Gastrocnemius medialis (tissue), 4 donors: ENCODE data around the gene EXOC6. TPM values are rescaled to one million over a fixed set of nuclear protein-coding genes. Genes with fewer than 3 reads are reported as not detected.

Source experiments
- ATAC-seq, 2 donors: fragments of 150-250 bp; one replicate each; pipeline ENCODE4 v1.9.1; 2016
- DNase-seq, 2 donors: peaks; one replicate each; pipeline ENCODE4 v3.0.0-alpha.2; 2019
- H3K27ac ChIP-seq, 4 donors: fragments of 200-600 bp; sonication (generic); 1 replicate in 1 of 4; 2 replicates in 3 of 4; pipeline ENCODE4 v1.5.1; 2016 to 2018; ENCODE audit warnings: mild to moderate bottlenecking in 2 of 4, moderate library complexity in 1 of 4
- H3K27me3 ChIP-seq, 3 donors: fragments of 200-600 bp; sonication (generic) in 2 of 3; 1 replicate in 1 of 3; 2 replicates in 2 of 3; pipeline versions ENCODE4 v1.5.1 to v1.6.0; 2016 to 2019; ENCODE audit warnings: mild to moderate bottlenecking in 1 of 3, moderate library complexity in 1 of 3
- H3K36me3 ChIP-seq, 2 donors: fragments of 200-600 bp; sonication (generic) in 1 of 2; one replicate each; pipeline ENCODE4 v1.5.1; 2017 to 2018
- H3K4me1 ChIP-seq, 2 donors: fragments of 200-600 bp; sonication (generic) in 1 of 2; one replicate each; pipeline ENCODE4 v1.5.1; 2016 to 2017; ENCODE audit warnings: mild to moderate bottlenecking in 2 of 2
- H3K4me3 ChIP-seq, 4 donors: fragments of 200-600 bp; sonication (generic) in 3 of 4; 1 replicate in 1 of 4; 2 replicates in 3 of 4; pipeline ENCODE4 v1.5.1; 2016 to 2019; ENCODE audit warnings: mild to moderate bottlenecking in 2 of 4
- H3K9me3 ChIP-seq, 3 donors: fragments of 200-600 bp; sonication (generic) in 2 of 3; 1 replicate in 1 of 3; 2 replicates in 2 of 3; pipeline ENCODE4 v1.5.1; 2016 to 2019
- POLR2A ChIP-seq, 2 donors: fragments of 450-650 bp; IDR thresholded peaks; one replicate each; pipeline ENCODE4 v1.6.1; 2017; ENCODE audit warnings: antibody characterized with exemption in 2 of 2, mild to moderate bottlenecking in 2 of 2, moderate library complexity in 2 of 2
- in situ Hi-C, 4 donors: fragments of 200-750 bp; cut with MboI; loops; one replicate each; pipeline versions ENCODE4 v1.15.0 to v1.8.0; 2017; ENCODE audit warnings: low sequenced_read_pairs in 4 of 4
- intact Hi-C: fragments of 100-400 bp; cut with DNase I; formaldehyde crosslinking; loops from one replicate; pipeline ENCODE4 v1.15.1; 2023; ENCODE audit warnings: low total_unique reads
- total RNA-seq, 4 donors: library from RNA; depleted of rRNA; stranded (reverse); fragments of >200 nt; gene quantifications; one replicate each; pipeline versions ENCODE4 v1.1.0 to v1.2.3, GENCODE V29; 2016
- TF ChIP-seq, protein P1 (sequence below), 5 experiments: fragments of 450-650 bp in 3 of 5; fragments of 200-600 bp in 2 of 5; sonication (generic) in 2 of 5; IDR thresholded peaks in 4 of 5; conservative IDR thresholded peaks in 1 of 5; 1 replicate in 4 of 5; 2 replicates in 1 of 5; pipeline ENCODE4 v1.5.1; 2016 to 2019; ENCODE audit warnings: antibody characterized with exemption in 5 of 5, mild to moderate bottlenecking in 3 of 5, moderate library complexity in 3 of 5

The EXOC6 gene
- total RNA-seq, 4 donors from 2014 or later: 11.8 to 16.8 (median 14.6) TPM

- in situ Hi-C loops (loop anchor here in 1 of 4 donors (25.0 kb wide), 1 partner anchor 430 kb away; no protein-coding TSS in a partner anchor), intact Hi-C loops (no loop called here)
- DNase-seq (no peak), ATAC-seq (no peak)
- Histone ChIP-seq H3K4me3 (no peak overlapping the region), H3K36me3 (no peaks in the 10 kb centered on the region), H3K27me3 (peaks cover 17 to 23% (median 21%) of the 10 kb centered on the region in 3 donors), H3K9me3 (no peaks in the 10 kb centered on the region), H3K27ac (no peak overlapping the region), H3K4me1 (no peaks in the 10 kb centered on the region)
- TF ChIP-seq POLR2A (IDR thresholded peaks at IDR 0.05): no peak
- TF ChIP-seq, protein P1, sequence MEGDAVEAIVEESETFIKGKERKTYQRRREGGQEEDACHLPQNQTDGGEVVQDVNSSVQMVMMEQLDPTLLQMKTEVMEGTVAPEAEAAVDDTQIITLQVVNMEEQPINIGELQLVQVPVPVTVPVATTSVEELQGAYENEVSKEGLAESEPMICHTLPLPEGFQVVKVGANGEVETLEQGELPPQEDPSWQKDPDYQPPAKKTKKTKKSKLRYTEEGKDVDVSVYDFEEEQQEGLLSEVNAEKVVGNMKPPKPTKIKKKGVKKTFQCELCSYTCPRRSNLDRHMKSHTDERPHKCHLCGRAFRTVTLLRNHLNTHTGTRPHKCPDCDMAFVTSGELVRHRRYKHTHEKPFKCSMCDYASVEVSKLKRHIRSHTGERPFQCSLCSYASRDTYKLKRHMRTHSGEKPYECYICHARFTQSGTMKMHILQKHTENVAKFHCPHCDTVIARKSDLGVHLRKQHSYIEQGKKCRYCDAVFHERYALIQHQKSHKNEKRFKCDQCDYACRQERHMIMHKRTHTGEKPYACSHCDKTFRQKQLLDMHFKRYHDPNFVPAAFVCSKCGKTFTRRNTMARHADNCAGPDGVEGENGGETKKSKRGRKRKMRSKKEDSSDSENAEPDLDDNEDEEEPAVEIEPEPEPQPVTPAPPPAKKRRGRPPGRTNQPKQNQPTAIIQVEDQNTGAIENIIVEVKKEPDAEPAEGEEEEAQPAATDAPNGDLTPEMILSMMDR (IDR thresholded peaks at IDR 0.05 in 4 of 5, conservative IDR thresholded peaks at IDR 0.05 in 1 of 5): no peak
These were observed 233.5 kb downstream of the EXOC6 start for GRCh38 chr10:93081834-93082233.

GRCh38 chr10:93083743-93084539, 235.6 kb downstream of the EXOC6 start:
- H3K27ac ChIP-seq: no peak overlapping the region
- intact Hi-C loops: no loop called here
- no peak overlapping the region for H3K4me3 ChIP-seq
- peaks cover 4 to 14% (median 5%) of the 10 kb centered on the region in 3 donors for H3K27me3 ChIP-seq
- ATAC-seq (no peak), DNase-seq (no peak)
- no peaks in the 10 kb centered on the region for H3K36me3 ChIP-seq
- in situ Hi-C loops: loop anchor here in 1 of 4 donors (25.0 kb wide), 1 partner anchor 428 kb away; no protein-coding TSS in a partner anchor
- no peaks in the 10 kb centered on the region for H3K4me1 ChIP-seq
- no peak for TF ChIP-seq POLR2A (IDR thresholded peaks at IDR 0.05)
- TF ChIP-seq, protein P1 (IDR thresholded peaks at IDR 0.05 in 4 of 5, conservative IDR thresholded peaks at IDR 0.05 in 1 of 5): no peak
- no peaks in the 10 kb centered on the region for H3K9me3 ChIP-seq

- no peaks in the 10 kb centered on the region for H3K9me3 ChIP-seq
- peaks cover 0 to 5% (median 0%) of the 10 kb centered on the region in 3 donors for H3K27me3 ChIP-seq
- DNase-seq: no peak
- TF ChIP-seq POLR2A (IDR thresholded peaks at IDR 0.05): no peak
- TF ChIP-seq, protein P1 (IDR thresholded peaks at IDR 0.05 in 4 of 5, conservative IDR thresholded peaks at IDR 0.05 in 1 of 5): no peak
- intact Hi-C loops (no loop called here), in situ Hi-C loops (loop anchor here in 1 of 4 donors (25.0 kb wide), 1 partner anchor 427 kb away; no protein-coding TSS in a partner anchor)
- no peak for ATAC-seq
- H3K4me1 ChIP-seq: no peaks in the 10 kb centered on the region
- no peak overlapping the region for H3K27ac ChIP-seq
- no peak overlapping the region for H3K4me3 ChIP-seq
- no peaks in the 10 kb centered on the region for H3K36me3 ChIP-seq
These were observed 237.0 kb downstream of the EXOC6 start for GRCh38 chr10:93085272-93085859.

DNA sequence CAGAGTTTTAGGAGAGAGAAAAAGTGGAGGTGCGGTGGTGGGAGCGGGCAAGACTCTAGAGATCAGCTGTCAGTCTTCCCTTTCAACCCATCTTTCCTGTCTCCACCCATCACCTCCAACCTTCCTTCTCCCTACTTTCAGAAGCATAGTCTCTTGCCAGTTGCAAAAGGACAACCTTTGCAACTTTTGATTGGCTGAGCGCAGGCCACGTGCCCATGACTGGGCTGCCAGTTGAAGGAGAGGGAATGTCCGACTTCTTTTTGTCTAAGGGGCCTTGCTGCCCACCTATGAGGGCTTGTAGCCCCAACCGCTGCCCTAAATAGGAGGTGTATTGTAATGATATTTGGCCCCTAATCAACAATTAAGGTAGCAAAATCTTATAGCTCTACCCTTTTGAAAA, 238.0 kb downstream of the EXOC6 start:
- ATAC-seq (no peak), DNase-seq (no peak)
- H3K4me3 ChIP-seq: no peak overlapping the region
- H3K27ac ChIP-seq: no peak overlapping the region
- H3K4me1 ChIP-seq: no peaks in the 10 kb centered on the region
- H3K9me3 ChIP-seq: no peaks in the 10 kb centered on the region
- H3K36me3 ChIP-seq: no peaks in the 10 kb centered on the region
- in situ Hi-C loops (loop anchor here in 1 of 4 donors (25.0 kb wide), 1 partner anchor 426 kb away; no protein-coding TSS in a partner anchor), intact Hi-C loops (no loop called here)
- no peaks in the 10 kb centered on the region for H3K27me3 ChIP-seq
- no peak for TF ChIP-seq POLR2A (IDR thresholded peaks at IDR 0.05)
- TF ChIP-seq, protein P1 (IDR thresholded peaks at IDR 0.05 in 4 of 5, conservative IDR thresholded peaks at IDR 0.05 in 1 of 5): no peak
